Measurements from ENCODE around the gene ADAMTS18.

DNA sequence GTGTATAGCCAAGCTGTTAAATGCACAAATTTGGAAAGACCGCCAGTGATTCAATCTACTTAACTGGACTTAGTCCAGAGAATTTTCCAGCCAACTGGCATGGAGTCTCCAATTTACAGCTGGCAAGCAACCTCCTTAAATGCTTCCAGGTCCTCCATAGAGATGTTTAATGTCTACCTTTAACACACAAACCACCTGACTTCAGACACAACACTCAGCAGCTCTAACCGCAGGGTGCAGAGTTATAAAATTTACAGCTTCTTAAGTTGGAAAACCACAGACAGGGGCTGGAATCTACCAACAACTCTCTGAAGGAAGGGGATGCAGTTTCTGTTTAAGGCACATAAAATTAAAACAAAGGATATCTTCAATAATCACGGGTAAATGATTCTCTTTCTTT, 128.8 kb downstream of the ADAMTS18 start:
- TF ChIP-seq, protein P1, sequence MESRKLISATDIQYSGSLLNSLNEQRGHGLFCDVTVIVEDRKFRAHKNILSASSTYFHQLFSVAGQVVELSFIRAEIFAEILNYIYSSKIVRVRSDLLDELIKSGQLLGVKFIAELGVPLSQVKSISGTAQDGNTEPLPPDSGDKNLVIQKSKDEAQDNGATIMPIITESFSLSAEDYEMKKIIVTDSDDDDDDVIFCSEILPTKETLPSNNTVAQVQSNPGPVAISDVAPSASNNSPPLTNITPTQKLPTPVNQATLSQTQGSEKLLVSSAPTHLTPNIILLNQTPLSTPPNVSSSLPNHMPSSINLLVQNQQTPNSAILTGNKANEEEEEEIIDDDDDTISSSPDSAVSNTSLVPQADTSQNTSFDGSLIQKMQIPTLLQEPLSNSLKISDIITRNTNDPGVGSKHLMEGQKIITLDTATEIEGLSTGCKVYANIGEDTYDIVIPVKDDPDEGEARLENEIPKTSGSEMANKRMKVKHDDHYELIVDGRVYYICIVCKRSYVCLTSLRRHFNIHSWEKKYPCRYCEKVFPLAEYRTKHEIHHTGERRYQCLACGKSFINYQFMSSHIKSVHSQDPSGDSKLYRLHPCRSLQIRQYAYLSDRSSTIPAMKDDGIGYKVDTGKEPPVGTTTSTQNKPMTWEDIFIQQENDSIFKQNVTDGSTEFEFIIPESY (IDR thresholded peaks at IDR 0.05; ENCODE audit: borderline replicate concordance, low read depth) = no peak
- TF ChIP-seq, protein P2, sequence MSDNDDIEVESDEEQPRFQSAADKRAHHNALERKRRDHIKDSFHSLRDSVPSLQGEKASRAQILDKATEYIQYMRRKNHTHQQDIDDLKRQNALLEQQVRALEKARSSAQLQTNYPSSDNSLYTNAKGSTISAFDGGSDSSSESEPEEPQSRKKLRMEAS (IDR thresholded peaks at IDR 0.05; ENCODE audit: low read depth) = no peak
- no peak for TF ChIP-seq RAD21 (IDR thresholded peaks at IDR 0.05; ENCODE audit: low read length)
- TF ChIP-seq, protein P3, sequence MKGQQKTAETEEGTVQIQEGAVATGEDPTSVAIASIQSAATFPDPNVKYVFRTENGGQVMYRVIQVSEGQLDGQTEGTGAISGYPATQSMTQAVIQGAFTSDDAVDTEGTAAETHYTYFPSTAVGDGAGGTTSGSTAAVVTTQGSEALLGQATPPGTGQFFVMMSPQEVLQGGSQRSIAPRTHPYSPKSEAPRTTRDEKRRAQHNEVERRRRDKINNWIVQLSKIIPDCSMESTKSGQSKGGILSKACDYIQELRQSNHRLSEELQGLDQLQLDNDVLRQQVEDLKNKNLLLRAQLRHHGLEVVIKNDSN (IDR thresholded peaks at IDR 0.05; ENCODE audit: borderline replicate concordance, low read depth) = no peak
- TF ChIP-seq FOXM1 (IDR thresholded peaks at IDR 0.05; ENCODE audit: low read depth) = no peak
